Gastrocnemius medialis (tissue), 4 donors: ENCODE measurements around the gene HIVEP3. TPM values are rescaled to one million over a fixed set of nuclear protein-coding genes. Genes with fewer than 3 reads are reported as not detected.

Source experiments
- ATAC-seq, 2 donors: fragments of 150-250 bp; one replicate each; pipeline ENCODE4 v1.9.1; 2016
- DNase-seq, 2 donors: peaks; one replicate each; pipeline ENCODE4 v3.0.0-alpha.2; 2019
- H3K27ac ChIP-seq, 4 donors: fragments of 200-600 bp; sonication (generic); 1 replicate in 1 of 4; 2 replicates in 3 of 4; pipeline ENCODE4 v1.5.1; 2016 to 2018; ENCODE audit warnings: mild to moderate bottlenecking in 2 of 4, moderate library complexity in 1 of 4
- H3K27me3 ChIP-seq, 3 donors: fragments of 200-600 bp; sonication (generic) in 2 of 3; 1 replicate in 1 of 3; 2 replicates in 2 of 3; pipeline versions ENCODE4 v1.5.1 to v1.6.0; 2016 to 2019; ENCODE audit warnings: mild to moderate bottlenecking in 1 of 3, moderate library complexity in 1 of 3
- H3K36me3 ChIP-seq, 2 donors: fragments of 200-600 bp; sonication (generic) in 1 of 2; one replicate each; pipeline ENCODE4 v1.5.1; 2017 to 2018
- H3K4me1 ChIP-seq, 2 donors: fragments of 200-600 bp; sonication (generic) in 1 of 2; one replicate each; pipeline ENCODE4 v1.5.1; 2016 to 2017; ENCODE audit warnings: mild to moderate bottlenecking in 2 of 2
- H3K4me3 ChIP-seq, 4 donors: fragments of 200-600 bp; sonication (generic) in 3 of 4; 1 replicate in 1 of 4; 2 replicates in 3 of 4; pipeline ENCODE4 v1.5.1; 2016 to 2019; ENCODE audit warnings: mild to moderate bottlenecking in 2 of 4
- H3K9me3 ChIP-seq, 3 donors: fragments of 200-600 bp; sonication (generic) in 2 of 3; 1 replicate in 1 of 3; 2 replicates in 2 of 3; pipeline ENCODE4 v1.5.1; 2016 to 2019
- CTCF ChIP-seq, 5 experiments: fragments of 450-650 bp in 3 of 5; fragments of 200-600 bp in 2 of 5; sonication (generic) in 2 of 5; IDR thresholded peaks in 4 of 5; conservative IDR thresholded peaks in 1 of 5; 1 replicate in 4 of 5; 2 replicates in 1 of 5; pipeline ENCODE4 v1.5.1; 2016 to 2019; ENCODE audit warnings: antibody characterized with exemption in 5 of 5, mild to moderate bottlenecking in 3 of 5, moderate library complexity in 3 of 5
- POLR2A ChIP-seq, 2 donors: fragments of 450-650 bp; IDR thresholded peaks; one replicate each; pipeline ENCODE4 v1.6.1; 2017; ENCODE audit warnings: antibody characterized with exemption in 2 of 2, mild to moderate bottlenecking in 2 of 2, moderate library complexity in 2 of 2
- in situ Hi-C, 4 donors: fragments of 200-750 bp; cut with MboI; loops; one replicate each; pipeline versions ENCODE4 v1.15.0 to v1.8.0; 2017; ENCODE audit warnings: low sequenced_read_pairs in 4 of 4
- intact Hi-C: fragments of 100-400 bp; cut with DNase I; formaldehyde crosslinking; loops from one replicate; pipeline ENCODE4 v1.15.1; 2023; ENCODE audit warnings: low total_unique reads
- total RNA-seq, 4 donors: library from RNA; depleted of rRNA; stranded (reverse); fragments of >200 nt; gene quantifications; one replicate each; pipeline versions ENCODE4 v1.1.0 to v1.2.3, GENCODE V29; 2016

The HIVEP3 gene
- total RNA-seq, 4 donors from 2014 or later = 0.80 to 1.8 (median 1.3) TPM

- ATAC-seq (no peak), DNase-seq (peak in 1 of 2 donors; percentile 58)
- in situ Hi-C loops = no loop called here
- H3K27me3 ChIP-seq = no peaks in the 10 kb centered on the region
- no peaks in the 10 kb centered on the region for H3K36me3 ChIP-seq
- TF ChIP-seq CTCF (IDR thresholded peaks at IDR 0.05 in 4 of 5, conservative IDR thresholded peaks at IDR 0.05 in 1 of 5) (no peak), POLR2A (IDR thresholded peaks at IDR 0.05) (no peak)
- H3K9me3 ChIP-seq = no peaks in the 10 kb centered on the region
- no peak overlapping the region for H3K4me3 ChIP-seq
- H3K4me1 ChIP-seq = peaks cover 14 to 27% of the 10 kb centered on the region in 2 donors
- H3K27ac ChIP-seq = peak overlapping the region; percentile 80 to 88 (median 84)
- intact Hi-C loops = loop anchor here (5.0 to 10.0 kb wide), 6 partner anchors 47 to 373 kb away; no protein-coding TSS in a partner anchor
These were observed 254.9 kb downstream of the HIVEP3 start for GRCh38 chr1:41663671-41664400.

GRCh38 chr1:41662765-41663437, 255.8 kb downstream of the HIVEP3 start:
- peak overlapping the region; percentile 80 to 88 (median 84) for H3K27ac ChIP-seq
- DNase-seq = peak in 1 of 2 donors; percentile 56
- H3K9me3 ChIP-seq = no peaks in the 10 kb centered on the region
- intact Hi-C loops (loop anchor here (5.0 to 10.0 kb wide), 6 partner anchors 46 to 374 kb away; no protein-coding TSS in a partner anchor), in situ Hi-C loops (no loop called here)
- ATAC-seq = peak; percentile 22 to 29
- H3K27me3 ChIP-seq = no peaks in the 10 kb centered on the region
- no peaks in the 10 kb centered on the region for H3K36me3 ChIP-seq
- TF ChIP-seq POLR2A (IDR thresholded peaks at IDR 0.05) = no peak
- H3K4me3 ChIP-seq = peak overlapping the region; percentile 51 to 74 (median 62)
- peaks cover 14 to 27% of the 10 kb centered on the region in 2 donors for H3K4me1 ChIP-seq

- ATAC-seq (peak; percentile 63 to 66), DNase-seq (peak in 1 of 2 donors; percentile 43)
- TF ChIP-seq POLR2A (IDR thresholded peaks at IDR 0.05) (peak; percentile 61 to 76), CTCF (IDR thresholded peaks at IDR 0.05 in 4 of 5, conservative IDR thresholded peaks at IDR 0.05 in 1 of 5) (no peak)
- in situ Hi-C loops = no loop called here
- Histone ChIP-seq H3K36me3 (no peaks in the 10 kb centered on the region), H3K27me3 (no peaks in the 10 kb centered on the region), H3K4me1 (peaks cover 14 to 27% of the 10 kb centered on the region in 2 donors), H3K9me3 (no peaks in the 10 kb centered on the region), H3K27ac (peak overlapping the region; percentile 80 to 88 (median 84)), H3K4me3 (peak overlapping the region; percentile 60 to 74 (median 62))
- intact Hi-C loops = loop anchor here (5.0 to 10.0 kb wide), 6 partner anchors 45 to 375 kb away; no protein-coding TSS in a partner anchor
These were observed 256.5 kb downstream of the HIVEP3 start for GRCh38 chr1:41662061-41662764.

GRCh38 chr1:41661428-41662060, 257.2 kb downstream of the HIVEP3 start:
- peak in 1 of 2 donors; percentile 7 for ATAC-seq
- in situ Hi-C loops = no loop called here
- intact Hi-C loops = loop anchor here (5.0 to 10.0 kb wide), 6 partner anchors 44 to 376 kb away; no protein-coding TSS in a partner anchor
- Histone ChIP-seq H3K4me3 (peak overlapping the region; percentile 46 to 61 (median 60)), H3K4me1 (peaks cover 14 to 27% of the 10 kb centered on the region in 2 donors), H3K27me3 (no peaks in the 10 kb centered on the region), H3K36me3 (no peaks in the 10 kb centered on the region), H3K27ac (peak overlapping the region in 1 of 4 donors; percentile 46), H3K9me3 (no peaks in the 10 kb centered on the region)
- no peak for TF ChIP-seq CTCF (IDR thresholded peaks at IDR 0.05 in 4 of 5, conservative IDR thresholded peaks at IDR 0.05 in 1 of 5)
- no peak for TF ChIP-seq POLR2A (IDR thresholded peaks at IDR 0.05)
- no peak for DNase-seq
